Embryonic facial prominence (tissue), 1 donor: Measurements from ENCODE around the gene ADH1A.
"Not testable (repeated sequence)": the region's sequence is repeated elsewhere in the genome, so short reads cannot be mapped to it uniquely, and the experiment has no call there.

ENCODE experiments used
- DNase-seq: peaks from one replicate; pipeline ENCODE4 v3.0.0-alpha.2; 2016; ENCODE audit errors: extremely low spot score

The ADH1A gene

GRCh38 chr4:99290848-99291786 lies at the start of gene ADH1A:
ADH1A (minus strand) TSS chr4:99290985; CDS start chr4:99290914, 71 bp downstream.
- DNase-seq, result no peak

- DNase-seq, result no peak
These were observed 48.4 kb upstream of the ADH1A start for GRCh38 chr4:99339172-99339571.

- DNase-seq, result no peak
These were observed 45.8 kb upstream of the ADH1A start for GRCh38 chr4:99336553-99336952.

- no peak for DNase-seq
These were observed 44.1 kb upstream of the ADH1A start for GRCh38 chr4:99334880-99335279.

GRCh38 chr4:99330648-99331047 lies 39.9 kb upstream of the ADH1A start:
- no peak for DNase-seq

- DNase-seq, result no peak
These were observed 39.1 kb upstream of the ADH1A start for GRCh38 chr4:99329876-99330275.

- no peak for DNase-seq
These were observed 34.2 kb upstream of the ADH1A start for GRCh38 chr4:99324979-99325378.

- no peak for DNase-seq
These were observed 33.6 kb upstream of the ADH1A start for GRCh38 chr4:99324361-99324760.

GRCh38 chr4:99323756-99324155 lies 33.0 kb upstream of the ADH1A start:
- no peak for DNase-seq

GRCh38 chr4:99321241-99322191 lies 30.7 kb upstream of the ADH1A start, which contains the start of gene ADH1B:
ADH1B (minus strand) TSS chr4:99321401; CDS start chr4:99321331, 70 bp downstream.
- DNase-seq, result no peak

- not testable (repeated sequence) for DNase-seq
These were observed 27.0 kb upstream of the ADH1A start for GRCh38 chr4:99317811-99318210.

- no peak for DNase-seq
These were observed 26.6 kb upstream of the ADH1A start for GRCh38 chr4:99317354-99317753.

- no peak for DNase-seq
These were observed 25.1 kb upstream of the ADH1A start for GRCh38 chr4:99315839-99316238.

GRCh38 chr4:99314211-99314610 lies 23.4 kb upstream of the ADH1A start:
- no peak for DNase-seq

- no peak for DNase-seq
These were observed 19.6 kb upstream of the ADH1A start for GRCh38 chr4:99310389-99310788.

GRCh38 chr4:99305638-99306400 lies 15.0 kb upstream of the ADH1A start:
- no peak for DNase-seq

GRCh38 chr4:99301376-99302164 lies 10.8 kb upstream of the ADH1A start:
- no peak for DNase-seq

- peak; percentile 59 for DNase-seq
These were observed 10.1 kb upstream of the ADH1A start for GRCh38 chr4:99300934-99301333.

- no peak for DNase-seq
These were observed 2.6 kb upstream of the ADH1A start for GRCh38 chr4:99293357-99293756.

GRCh38 chr4:99285387-99285786 lies 5.4 kb downstream of the ADH1A start:
- no peak for DNase-seq

GRCh38 chr4:99282731-99283130 lies 8.1 kb downstream of the ADH1A start:
- no peak for DNase-seq
